GM12872 (cell line): ENCODE data around the gene ZNF239.

Source experiments
- TF ChIP-seq, protein P1 (sequence below): IDR thresholded peaks from 3 replicates; pipeline ENCODE4 v1.5.1; 2011; ENCODE audit warnings: low read depth, mild to moderate bottlenecking, low read length, moderate library complexity; ENCODE audit not compliant: insufficient read depth

Gene ZNF239

DNA sequence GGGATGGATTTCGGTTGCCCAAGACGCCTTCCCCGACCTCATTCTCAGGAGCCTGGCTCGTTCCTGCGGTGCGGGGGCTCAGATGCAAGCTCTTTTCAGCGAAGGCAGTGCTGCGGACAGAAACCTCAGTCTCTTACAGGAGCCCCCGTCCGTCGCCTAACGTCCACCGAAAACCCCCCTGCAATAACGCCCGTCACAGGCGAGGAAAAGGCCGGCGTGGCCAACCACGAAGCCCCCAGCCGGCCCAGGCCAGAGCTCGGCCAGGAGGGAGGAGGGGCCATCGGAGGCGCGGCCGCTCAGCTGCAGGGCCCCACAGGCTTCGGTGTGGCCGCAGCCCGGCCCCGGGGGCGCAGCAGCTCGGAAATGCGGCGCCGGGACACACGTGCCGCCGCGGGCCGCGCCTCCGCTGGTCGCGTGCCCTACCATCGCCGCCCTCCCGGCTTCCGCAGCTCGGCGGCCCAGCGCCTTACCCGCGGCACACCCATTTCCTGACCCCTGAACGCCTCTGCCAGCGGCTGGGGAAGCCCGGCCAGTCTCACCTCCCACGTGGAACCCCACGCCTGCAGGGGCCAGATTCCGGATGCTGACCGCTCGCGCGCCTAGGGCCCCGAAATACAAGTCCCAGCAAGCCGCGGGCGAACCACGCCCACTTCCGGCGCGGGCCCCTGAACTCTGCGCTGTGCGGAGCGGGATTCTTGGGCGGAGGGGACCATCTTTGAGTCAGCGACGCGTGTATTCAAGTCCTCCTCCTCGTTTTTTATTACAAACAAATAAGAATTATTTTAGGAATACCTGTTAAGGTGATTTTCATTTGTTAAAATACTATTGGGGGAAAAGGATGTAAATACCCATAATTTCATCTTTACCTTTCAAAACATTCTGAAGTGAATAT lies at the start of gene ZNF239:
TSS of gene ZNF239 (minus strand) at position 616 of the 892 bp plus-strand sequence. CDS start 16,537 bp downstream, outside the sequence.
- TF ChIP-seq, protein P1, sequence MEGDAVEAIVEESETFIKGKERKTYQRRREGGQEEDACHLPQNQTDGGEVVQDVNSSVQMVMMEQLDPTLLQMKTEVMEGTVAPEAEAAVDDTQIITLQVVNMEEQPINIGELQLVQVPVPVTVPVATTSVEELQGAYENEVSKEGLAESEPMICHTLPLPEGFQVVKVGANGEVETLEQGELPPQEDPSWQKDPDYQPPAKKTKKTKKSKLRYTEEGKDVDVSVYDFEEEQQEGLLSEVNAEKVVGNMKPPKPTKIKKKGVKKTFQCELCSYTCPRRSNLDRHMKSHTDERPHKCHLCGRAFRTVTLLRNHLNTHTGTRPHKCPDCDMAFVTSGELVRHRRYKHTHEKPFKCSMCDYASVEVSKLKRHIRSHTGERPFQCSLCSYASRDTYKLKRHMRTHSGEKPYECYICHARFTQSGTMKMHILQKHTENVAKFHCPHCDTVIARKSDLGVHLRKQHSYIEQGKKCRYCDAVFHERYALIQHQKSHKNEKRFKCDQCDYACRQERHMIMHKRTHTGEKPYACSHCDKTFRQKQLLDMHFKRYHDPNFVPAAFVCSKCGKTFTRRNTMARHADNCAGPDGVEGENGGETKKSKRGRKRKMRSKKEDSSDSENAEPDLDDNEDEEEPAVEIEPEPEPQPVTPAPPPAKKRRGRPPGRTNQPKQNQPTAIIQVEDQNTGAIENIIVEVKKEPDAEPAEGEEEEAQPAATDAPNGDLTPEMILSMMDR = no peak

DNA sequence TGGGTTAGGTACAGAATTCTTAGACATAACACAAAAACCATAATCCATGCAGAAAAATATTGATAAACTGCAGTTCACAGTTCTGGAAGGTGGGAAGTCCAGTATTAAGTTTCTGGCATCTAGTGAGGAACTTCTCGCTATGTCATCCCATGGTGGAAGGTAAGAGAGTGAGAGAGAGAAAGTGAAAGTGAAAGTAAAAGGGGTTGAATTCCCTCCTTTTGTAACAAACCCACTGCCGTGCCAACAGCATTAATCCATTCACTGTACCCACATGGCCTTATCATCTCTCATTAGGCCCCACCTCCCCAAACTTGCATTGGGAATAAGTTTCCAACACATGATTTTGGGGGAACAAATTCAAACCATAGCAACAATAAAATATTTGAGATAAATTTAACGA lies 48.9 kb upstream of the ZNF239 start:
- TF ChIP-seq, protein P1 = no peak

DNA sequence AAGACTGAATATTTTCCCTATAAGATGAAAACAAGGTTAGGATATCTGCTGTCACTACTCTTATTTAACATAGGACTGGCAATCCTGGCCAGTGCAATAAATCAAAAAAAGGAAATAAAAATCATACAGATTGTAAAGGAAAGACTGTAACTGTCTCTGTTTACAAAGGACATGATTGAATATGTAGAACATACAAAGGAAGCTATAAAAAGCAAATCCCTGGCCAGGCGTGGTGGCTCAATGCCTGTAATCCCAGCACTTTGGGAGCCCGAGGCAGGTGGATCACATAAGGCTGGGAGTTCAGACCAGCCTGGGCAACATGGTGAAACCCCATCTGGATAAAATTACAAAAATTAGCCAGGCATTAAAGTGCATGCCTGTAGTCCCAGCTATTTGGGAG lies 47.6 kb upstream of the ZNF239 start:
- TF ChIP-seq, protein P1 = no peak

DNA sequence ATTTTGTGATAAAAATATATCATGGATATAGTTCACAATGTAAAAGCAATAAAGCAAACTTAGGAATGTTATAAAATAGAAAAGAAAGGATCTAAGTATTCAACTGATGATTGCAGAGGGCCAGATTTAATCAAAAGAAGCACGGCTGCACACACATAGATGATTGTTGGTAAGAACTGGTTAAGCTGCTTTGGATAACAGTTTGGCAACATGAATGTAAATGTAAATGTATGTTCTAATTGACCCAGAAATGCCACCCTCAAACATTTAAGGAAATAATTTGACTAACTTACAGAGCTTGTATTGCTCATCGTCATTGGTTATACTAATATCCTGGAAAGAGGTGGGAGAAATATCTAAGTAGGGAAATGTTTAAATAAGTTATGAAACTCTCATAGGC lies 45.0 kb upstream of the ZNF239 start:
- TF ChIP-seq, protein P1 = no peak

DNA sequence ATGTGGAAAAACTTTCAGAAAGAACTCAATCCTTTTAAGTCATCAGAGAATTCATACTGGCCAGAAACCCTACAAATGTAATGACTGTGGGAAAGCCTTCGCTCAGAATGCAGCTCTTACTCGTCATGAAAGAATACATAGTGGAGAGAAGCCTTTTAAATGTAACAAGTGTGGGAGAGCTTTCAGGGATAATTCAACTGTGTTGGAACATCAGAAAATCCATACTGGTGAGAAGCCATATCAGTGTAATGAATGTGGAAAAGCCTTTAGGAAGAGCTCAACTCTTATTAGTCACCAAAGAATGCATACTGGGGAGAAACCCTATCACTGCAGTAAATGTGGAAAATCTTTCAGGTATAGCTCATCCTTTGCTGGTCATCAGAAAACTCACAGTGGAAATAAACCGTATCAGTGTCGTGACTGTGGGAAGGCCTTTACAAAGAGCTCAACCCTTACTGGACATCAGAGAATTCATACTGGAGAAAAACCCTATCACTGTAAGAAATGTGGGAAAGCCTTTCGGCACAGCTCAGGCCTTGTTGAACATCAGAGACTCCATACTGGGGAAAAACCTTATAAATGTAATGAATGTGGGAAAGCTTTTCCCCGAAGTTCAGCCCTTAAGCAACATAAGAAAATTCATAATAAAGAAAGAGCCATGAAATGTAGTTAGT lies 42.4 kb upstream of the ZNF239 start:
- TF ChIP-seq, protein P1 = no peak

DNA sequence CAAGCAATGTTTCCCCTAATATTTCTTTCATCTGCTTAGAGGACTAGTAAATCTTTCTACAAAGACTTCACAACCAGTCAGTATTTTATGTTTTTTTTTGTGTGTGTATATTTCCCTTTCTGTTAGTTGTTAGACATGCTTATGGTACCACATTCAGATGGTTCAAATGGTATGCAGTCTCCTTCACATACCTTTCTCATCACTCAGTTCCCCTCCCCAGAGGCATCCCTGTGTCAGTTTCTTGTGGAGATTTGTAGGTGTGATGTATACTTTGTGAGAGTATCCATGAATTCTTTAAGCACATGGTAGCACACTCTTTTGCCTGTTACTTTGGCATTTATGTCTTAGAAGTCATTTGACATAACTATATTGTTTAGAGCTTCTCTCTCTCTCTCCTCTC lies 36.2 kb upstream of the ZNF239 start:
- TF ChIP-seq, protein P1 = no peak

DNA sequence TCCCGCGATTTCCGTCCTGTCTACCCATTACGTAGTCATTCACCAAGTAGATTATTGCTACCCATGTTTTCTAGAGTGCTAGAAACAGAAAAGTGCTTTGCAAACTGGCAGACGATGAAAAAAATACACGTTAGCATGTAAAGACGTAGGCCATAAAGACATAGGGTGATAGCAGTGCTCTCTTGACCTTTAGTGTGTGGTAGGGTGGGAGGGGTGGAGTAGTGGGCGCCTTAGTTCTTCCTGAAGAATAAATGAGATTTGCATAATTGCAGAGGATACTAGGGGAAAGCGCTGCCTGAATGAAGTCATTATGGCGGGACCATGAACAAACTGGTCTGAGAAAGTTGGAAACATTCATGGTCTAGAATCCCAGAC lies 32.8 kb upstream of the ZNF239 start:
- TF ChIP-seq, protein P1 = no peak
